NCI-H2196 (cell line): ENCODE measurements around the gene STEAP1B.
"Not testable (repeated sequence)": the region's sequence is repeated elsewhere in the genome, so short reads cannot be mapped to it uniquely, and the experiment has no call there.

Experiments
- DNase-seq: peaks from one replicate; lab custom pipeline; 2025; ENCODE audit not compliant: unreplicated experiment; lab: John Stamatoyannopoulos, UW

Gene STEAP1B

DNA sequence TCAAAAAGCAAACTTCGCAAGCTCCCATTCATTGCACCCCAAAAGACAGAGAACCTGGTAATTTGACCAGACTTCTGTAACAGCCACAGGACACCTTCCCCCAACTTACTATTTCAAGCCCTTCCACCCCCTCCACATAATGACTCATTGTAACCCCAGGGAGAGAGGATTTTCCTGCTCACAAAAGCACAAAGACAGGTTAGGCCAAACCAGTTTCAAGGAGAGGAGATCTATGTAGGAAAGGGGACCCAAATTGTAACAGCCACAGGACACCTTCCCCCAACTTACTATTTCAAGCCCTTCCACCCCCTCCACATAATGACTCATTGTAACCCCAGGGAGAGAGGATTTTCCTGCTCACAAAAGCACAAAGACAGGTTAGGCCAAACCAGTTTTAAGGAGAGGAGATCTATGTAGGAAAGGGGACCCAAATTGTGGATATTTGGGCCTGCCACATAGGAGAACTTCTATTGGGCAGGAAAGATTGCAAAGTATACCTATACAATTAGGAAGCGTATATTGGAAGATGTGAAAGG, 66.8 kb downstream of the STEAP1B start:
- not testable (repeated sequence) for DNase-seq

- no peak for DNase-seq
These were observed 67.7 kb downstream of the STEAP1B start for GRCh38 chr7:22432203-22432718.

DNA sequence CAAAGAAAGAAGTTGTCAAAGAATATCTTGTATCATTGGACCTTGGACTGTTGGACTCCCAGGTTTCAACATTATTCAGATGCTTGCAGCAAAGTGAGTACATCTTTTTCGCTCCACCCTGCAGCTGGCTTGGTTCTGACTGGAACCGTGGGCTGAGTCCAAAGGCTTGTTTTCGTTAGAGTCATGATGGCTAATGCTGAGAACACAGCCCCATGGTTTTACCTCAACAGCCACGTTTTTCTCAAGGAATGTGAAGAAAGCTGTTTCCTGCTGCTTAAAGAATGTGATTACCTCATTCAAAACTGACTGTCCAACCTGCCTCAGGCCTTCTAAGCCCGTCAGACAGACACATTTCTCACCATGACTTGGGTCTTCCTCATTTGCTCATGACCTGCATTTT, 69.5 kb downstream of the STEAP1B start:
- DNase-seq: no peak

DNA sequence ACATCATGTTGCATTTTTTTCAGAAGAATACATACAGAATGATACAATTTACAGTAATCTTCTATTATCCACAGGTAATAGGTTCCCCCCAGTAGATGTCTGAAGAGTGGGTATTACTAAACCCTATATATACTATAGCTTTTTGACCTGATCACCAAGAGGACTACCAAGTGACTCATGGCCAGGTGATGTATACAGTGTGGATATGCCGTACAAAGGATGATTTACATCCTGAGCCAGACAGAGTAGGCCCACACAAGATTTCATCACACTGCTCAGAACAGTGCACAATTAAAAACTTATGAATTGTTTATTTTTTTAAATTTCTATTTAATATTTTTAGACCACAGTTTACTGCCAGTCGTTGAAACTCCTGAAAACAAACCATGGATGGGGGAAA, 70.6 kb downstream of the STEAP1B start:
- DNase-seq: no peak

- no peak for DNase-seq
These were observed 72.1 kb downstream of the STEAP1B start for GRCh38 chr7:22427855-22428254.

- DNase-seq: no peak
These were observed 72.9 kb downstream of the STEAP1B start for GRCh38 chr7:22427104-22427503.

GRCh38 chr7:22426463-22427094, 73.4 kb downstream of the STEAP1B start:
- no peak for DNase-seq

GRCh38 chr7:22425361-22425760, 74.6 kb downstream of the STEAP1B start:
- no peak for DNase-seq

DNA sequence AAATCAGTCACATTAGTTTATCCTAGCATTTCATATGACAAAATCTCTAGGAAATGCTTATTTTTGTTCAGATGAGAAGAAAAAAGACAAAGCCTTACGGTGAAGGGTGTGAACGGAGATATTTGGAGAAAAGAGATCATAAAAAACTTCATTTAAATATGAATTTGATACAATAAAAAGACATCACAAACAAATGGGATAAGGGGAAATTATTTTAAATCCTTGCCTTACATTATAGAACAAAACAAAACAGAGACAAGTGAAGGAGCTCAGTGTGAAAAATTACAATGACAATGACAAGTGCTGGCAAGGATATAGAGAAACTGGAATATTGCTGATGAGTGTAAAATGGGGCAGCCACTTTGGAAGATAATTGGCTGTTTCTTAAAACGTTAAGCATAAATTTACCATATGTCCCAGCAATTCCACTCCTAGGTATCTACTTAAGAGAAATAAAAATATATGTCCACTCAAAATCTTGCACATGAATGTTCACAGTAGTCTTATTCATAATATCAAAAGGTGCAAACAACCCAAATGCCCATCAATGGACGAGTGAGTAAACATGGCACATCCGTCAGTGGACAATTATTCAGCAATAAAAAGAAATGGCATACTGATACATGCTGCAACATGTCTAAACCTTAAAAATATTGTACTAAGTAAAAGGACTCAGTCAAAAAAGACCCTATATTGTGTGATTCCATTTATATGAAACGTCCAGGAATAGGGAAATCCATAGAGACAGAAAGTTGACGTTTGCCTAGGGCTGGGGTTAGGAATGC, 77.0 kb downstream of the STEAP1B start:
- no peak for DNase-seq

- peak; percentile 16 for DNase-seq
These were observed 78.9 kb downstream of the STEAP1B start for GRCh38 chr7:22420973-22421635.

DNA sequence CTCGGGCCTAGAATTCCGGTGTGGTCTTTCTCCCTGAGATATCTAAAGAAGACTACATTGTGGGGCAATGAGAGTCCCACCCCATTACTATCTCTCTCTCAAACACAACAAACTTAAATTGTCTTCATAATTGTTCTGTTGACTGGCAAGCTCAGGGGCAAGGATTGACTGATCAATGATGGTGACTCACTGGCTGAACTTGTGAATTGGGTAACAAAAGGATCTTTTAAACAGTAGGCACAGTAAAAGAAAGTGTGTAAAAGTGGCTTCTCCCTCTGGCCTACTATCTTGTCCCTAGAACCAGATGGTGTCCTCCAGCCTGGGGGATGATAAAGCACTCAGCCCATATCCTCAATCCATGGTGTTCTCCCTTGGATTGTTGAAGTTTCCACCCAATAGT, 80.0 kb downstream of the STEAP1B start:
- DNase-seq: no peak

GRCh38 chr7:22419488-22419887, 80.5 kb downstream of the STEAP1B start:
- no peak for DNase-seq

DNA sequence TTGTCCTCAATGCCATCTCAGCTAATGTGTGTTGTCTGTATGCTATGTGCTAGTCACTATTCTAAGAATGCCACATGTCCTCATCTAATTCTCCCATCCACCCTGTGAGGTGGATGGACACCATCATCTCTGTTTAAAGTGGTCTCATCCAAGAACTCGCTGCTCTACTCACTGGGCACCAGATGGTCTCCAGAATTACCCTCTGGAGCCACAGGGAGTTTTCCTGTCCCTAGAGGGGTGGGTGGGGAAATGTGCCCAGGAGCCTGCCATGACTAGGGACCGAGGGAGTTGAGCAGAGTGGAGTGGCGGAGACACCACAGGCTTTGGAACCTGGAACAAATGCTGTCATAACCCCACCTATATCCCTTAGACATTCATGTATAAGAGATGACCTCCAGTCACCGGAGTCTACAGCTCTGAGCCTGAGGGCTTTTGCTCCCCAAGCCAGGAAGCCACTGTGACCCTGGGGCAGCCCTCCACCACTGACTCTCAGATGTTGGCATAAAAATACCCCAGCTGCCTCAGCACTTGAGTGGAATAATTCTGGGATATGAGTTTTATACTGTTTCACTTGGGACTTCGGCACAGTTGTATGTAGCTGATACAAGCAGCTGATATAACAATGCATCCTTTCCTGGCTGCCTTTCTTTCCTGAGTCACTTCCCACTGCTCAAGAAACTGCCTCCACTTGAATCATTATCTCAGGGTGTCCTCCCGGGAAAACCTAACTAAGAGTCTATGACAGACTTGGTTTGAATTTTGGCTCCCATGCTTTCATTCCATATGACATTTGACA, 81.5 kb downstream of the STEAP1B start:
- no peak for DNase-seq

- no peak for DNase-seq
These were observed 82.1 kb downstream of the STEAP1B start for GRCh38 chr7:22417841-22418240.

DNA sequence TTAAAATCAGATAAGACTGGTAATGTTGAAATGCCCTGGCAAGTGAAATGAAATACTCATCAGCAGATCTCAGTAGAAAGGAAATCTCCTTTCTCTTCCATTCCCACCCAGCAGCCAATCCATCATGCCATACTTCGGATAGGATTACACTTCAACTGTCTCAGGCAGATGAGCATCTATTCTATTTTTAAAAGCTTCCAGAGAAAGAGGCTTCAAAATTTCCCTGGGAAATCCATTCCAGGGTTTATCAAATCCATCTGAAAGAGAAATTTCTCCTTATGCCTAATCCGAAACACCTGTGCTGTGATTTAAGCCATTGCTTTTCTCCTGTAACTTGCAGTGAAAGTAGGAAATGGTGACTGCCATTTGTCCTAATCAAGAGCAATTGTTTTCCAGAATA, 82.6 kb downstream of the STEAP1B start:
- no peak for DNase-seq

DNA sequence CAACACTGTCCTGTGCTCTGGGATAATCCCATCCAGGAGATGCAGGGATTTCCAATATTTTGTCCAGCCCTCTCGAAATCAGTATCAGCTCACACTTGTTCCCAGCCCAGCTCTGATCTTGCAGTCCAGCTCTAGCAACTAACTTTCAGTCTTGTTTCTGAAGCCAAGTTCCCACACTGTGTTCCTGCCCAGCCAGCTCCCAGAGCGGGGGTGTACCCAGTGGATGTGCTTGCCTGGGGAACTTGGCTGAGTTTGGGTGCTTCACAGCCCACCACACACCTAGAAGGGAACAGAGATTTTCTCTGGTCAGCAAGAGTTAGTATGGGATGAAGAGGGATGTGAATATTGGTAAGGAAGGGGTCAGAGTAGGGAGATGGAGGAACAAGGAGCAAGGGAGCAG, 85.6 kb downstream of the STEAP1B start:
- no peak for DNase-seq

DNA sequence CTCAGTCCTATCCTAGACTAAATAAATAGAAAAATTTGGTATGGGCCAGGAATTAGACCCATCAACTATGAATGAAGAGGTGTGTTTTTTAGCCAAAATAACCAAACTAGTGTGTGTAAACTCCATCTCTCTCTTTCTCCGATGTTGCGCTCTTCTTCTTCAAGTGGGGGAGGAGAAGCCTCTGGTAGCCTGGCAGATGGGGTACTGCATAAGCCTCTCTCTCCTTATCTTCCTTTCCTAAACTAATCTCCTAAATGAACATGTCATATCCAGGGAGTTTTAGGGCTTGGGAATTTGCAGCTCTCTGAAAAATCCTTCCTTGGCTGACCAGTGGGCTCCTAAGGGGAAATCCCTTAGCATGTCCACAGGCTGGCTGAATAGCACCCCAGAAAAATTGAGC, 86.8 kb downstream of the STEAP1B start:
- no peak for DNase-seq

- no peak for DNase-seq
These were observed 87.9 kb downstream of the STEAP1B start for GRCh38 chr7:22411977-22412693.

DNA sequence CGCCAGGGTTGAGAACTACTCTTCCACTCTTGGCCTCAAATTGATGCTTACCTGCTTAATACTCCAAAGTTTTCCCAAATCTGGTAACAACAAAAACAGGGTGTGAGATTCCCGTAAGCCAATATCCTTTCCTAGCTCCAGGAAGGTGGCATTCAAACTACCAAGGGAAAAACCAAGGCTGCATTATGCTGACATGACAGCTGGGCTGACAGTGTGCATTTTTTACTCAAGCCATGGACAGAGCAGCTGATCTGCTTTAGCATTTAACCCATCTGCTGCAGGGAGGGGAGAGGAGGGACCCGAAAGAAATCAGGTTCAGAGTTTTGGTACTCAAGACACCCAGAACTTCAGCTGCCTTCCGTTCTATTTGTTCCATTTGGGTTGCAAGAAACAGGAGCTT, 93.3 kb downstream of the STEAP1B start:
- DNase-seq: no peak

GRCh38 chr7:22404421-22405023, 95.5 kb downstream of the STEAP1B start:
- DNase-seq: no peak
